ENCODE results near the gene TFRC.

DNA sequence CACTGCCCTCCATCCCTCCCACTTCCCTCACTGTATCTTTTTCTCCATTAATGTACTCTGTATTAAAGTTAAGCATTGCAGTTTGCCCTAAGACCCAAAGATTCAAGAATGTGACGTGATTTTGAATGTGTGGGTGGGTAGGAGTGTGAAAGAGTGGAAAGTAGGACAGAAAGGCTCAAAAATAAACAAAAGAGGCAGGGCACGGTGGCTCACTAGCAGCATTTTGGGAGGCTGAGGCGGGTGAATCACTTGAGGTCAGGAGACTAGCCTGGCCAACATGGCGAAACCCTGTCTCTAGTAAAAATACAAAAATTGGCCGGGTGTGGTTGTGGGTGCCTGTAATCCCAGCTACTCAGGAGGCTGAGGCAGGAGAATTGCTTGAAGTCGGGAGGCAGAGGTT is 18.4 kb downstream of the TFRC start:
- TF ChIP-seq, protein P1, sequence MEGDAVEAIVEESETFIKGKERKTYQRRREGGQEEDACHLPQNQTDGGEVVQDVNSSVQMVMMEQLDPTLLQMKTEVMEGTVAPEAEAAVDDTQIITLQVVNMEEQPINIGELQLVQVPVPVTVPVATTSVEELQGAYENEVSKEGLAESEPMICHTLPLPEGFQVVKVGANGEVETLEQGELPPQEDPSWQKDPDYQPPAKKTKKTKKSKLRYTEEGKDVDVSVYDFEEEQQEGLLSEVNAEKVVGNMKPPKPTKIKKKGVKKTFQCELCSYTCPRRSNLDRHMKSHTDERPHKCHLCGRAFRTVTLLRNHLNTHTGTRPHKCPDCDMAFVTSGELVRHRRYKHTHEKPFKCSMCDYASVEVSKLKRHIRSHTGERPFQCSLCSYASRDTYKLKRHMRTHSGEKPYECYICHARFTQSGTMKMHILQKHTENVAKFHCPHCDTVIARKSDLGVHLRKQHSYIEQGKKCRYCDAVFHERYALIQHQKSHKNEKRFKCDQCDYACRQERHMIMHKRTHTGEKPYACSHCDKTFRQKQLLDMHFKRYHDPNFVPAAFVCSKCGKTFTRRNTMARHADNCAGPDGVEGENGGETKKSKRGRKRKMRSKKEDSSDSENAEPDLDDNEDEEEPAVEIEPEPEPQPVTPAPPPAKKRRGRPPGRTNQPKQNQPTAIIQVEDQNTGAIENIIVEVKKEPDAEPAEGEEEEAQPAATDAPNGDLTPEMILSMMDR (IDR thresholded peaks at IDR 0.05): no peak
- no peak for TF ChIP-seq EZH2 (IDR thresholded peaks at IDR 0.05)
